DND-41 (cell line): ENCODE measurements around the gene ITGA1.

Source experiments
- ATAC-seq: fragments of 200-7000 bp; cut with Tn5 transposase; 3 replicates; pipeline ENCODE4 v1.9.1; 2021; ENCODE audit warnings: low read depth; ENCODE audit not compliant: insufficient read depth
- DNase-seq: peaks from one replicate; pipeline ENCODE4 v3.0.0-alpha.2; 2020
- H2AFZ ChIP-seq: 2 replicates; pipeline ENCODE4 v1.6.0; 2012; ENCODE audit warnings: low read depth, low read length
- H3K27ac ChIP-seq: 2 replicates; pipeline ENCODE4 v1.5.1; 2012; ENCODE audit warnings: low read length, inconsistent platforms
- H3K27me3 ChIP-seq: fragments of 200-600 bp; sonication (generic); 2 replicates; pipeline ENCODE4 v1.6.0; 2012; ENCODE audit warnings: low read length, mild to moderate bottlenecking, inconsistent platforms; ENCODE audit not compliant: insufficient read depth, poor library complexity
- H3K36me3 ChIP-seq: 2 replicates; pipeline ENCODE4 v1.5.1; 2012; ENCODE audit warnings: low read length, inconsistent platforms; ENCODE audit not compliant: insufficient read depth
- H3K4me1 ChIP-seq: 2 replicates; pipeline ENCODE4 v1.5.1; 2012; ENCODE audit warnings: mild to moderate bottlenecking, low read length; ENCODE audit not compliant: insufficient read depth
- H3K4me2 ChIP-seq: 2 replicates; pipeline ENCODE4 v1.6.0; 2012; ENCODE audit warnings: mild to moderate bottlenecking, moderate library complexity, low read length, inconsistent platforms; ENCODE audit not compliant: insufficient read depth
- H3K4me3 ChIP-seq, 2 experiments: fragments of 200-600 bp in 1 of 2; shearing (Covaris generic) in 1 of 2; 2 replicates each; pipeline ENCODE4 v1.5.1; 2012 to 2016; ENCODE audit warnings: inconsistent platforms in 2 of 2, low read length in 2 of 2, mild to moderate bottlenecking in 2 of 2, low read depth in 1 of 2, moderate library complexity in 1 of 2
- H3K79me2 ChIP-seq: 2 replicates; pipeline ENCODE4 v1.6.0; 2012; ENCODE audit warnings: low read length, inconsistent platforms; ENCODE audit not compliant: insufficient read depth
- H3K9ac ChIP-seq: 2 replicates; pipeline ENCODE4 v1.6.0; 2012; ENCODE audit warnings: low read depth, mild to moderate bottlenecking, inconsistent platforms, low read length, moderate library complexity
- H3K9me3 ChIP-seq: 2 replicates; pipeline ENCODE4 v1.5.1; 2012; ENCODE audit warnings: low read length, moderate library complexity, mild to moderate bottlenecking, inconsistent platforms; ENCODE audit not compliant: insufficient read depth, severe bottlenecking
- H4K20me1 ChIP-seq: 2 replicates; pipeline ENCODE4 v1.6.0; 2012; ENCODE audit warnings: low read length; ENCODE audit not compliant: insufficient read depth
- CTCF ChIP-seq: IDR thresholded peaks from 2 replicates; pipeline ENCODE4 v1.5.1; 2012; ENCODE audit warnings: borderline replicate concordance, low read length, moderate library complexity, mild to moderate bottlenecking; ENCODE audit not compliant: poor library complexity, severe bottlenecking; ENCODE audit errors: extremely low read depth
- EZH2 ChIP-seq: IDR thresholded peaks from 3 replicates; pipeline ENCODE4 v1.6.1; 2012; ENCODE audit warnings: borderline replicate concordance, low read depth, mild to moderate bottlenecking, moderate library complexity, low read length, inconsistent platforms; ENCODE audit not compliant: severe bottlenecking

Gene ITGA1

GRCh38 chr5:52895572-52896413 lies 108.1 kb downstream of the ITGA1 start:
- Histone ChIP-seq H4K20me1 (no peaks in the 10 kb centered on the region), H3K27ac (no peak overlapping the region), H3K9me3 (no peaks in the 10 kb centered on the region), H3K4me1 (no peaks in the 10 kb centered on the region), H3K4me2 (no peak overlapping the region), H3K36me3 (peaks cover 28% of the 10 kb centered on the region), H3K79me2 (no peaks in the 10 kb centered on the region), H3K9ac (no peak overlapping the region), H3K4me3 (no peak overlapping the region), H3K27me3 (no peaks in the 10 kb centered on the region), H2AFZ (no peak overlapping the region)
- no peak for TF ChIP-seq EZH2
- TF ChIP-seq CTCF = no peak
- no peak for DNase-seq
- ATAC-seq = no peak

GRCh38 chr5:52896534-52897237 lies 109.0 kb downstream of the ITGA1 start:
- H3K4me1 ChIP-seq = no peaks in the 10 kb centered on the region
- H3K4me3 ChIP-seq = no peak overlapping the region
- TF ChIP-seq EZH2 = no peak
- TF ChIP-seq CTCF = no peak
- no peak overlapping the region for H3K9ac ChIP-seq
- no peak overlapping the region for H2AFZ ChIP-seq
- H3K36me3 ChIP-seq = peaks cover 26% of the 10 kb centered on the region
- H3K9me3 ChIP-seq = no peaks in the 10 kb centered on the region
- DNase-seq (no peak), ATAC-seq (no peak)
- H4K20me1 ChIP-seq = no peaks in the 10 kb centered on the region
- H3K4me2 ChIP-seq = no peak overlapping the region
- H3K79me2 ChIP-seq = no peaks in the 10 kb centered on the region
- no peaks in the 10 kb centered on the region for H3K27me3 ChIP-seq
- H3K27ac ChIP-seq = no peak overlapping the region

- Histone ChIP-seq H3K27me3 (no peaks in the 10 kb centered on the region), H2AFZ (no peak overlapping the region), H3K4me3 (no peak overlapping the region), H3K79me2 (no peaks in the 10 kb centered on the region), H3K4me1 (no peaks in the 10 kb centered on the region), H3K27ac (no peak overlapping the region), H3K9ac (no peak overlapping the region), H3K9me3 (no peaks in the 10 kb centered on the region), H3K4me2 (no peak overlapping the region), H3K36me3 (peaks cover 26% of the 10 kb centered on the region), H4K20me1 (no peaks in the 10 kb centered on the region)
- ATAC-seq (no peak), DNase-seq (no peak)
- no peak for TF ChIP-seq CTCF
- no peak for TF ChIP-seq EZH2
Measured at GRCh38 chr5:52897238-52897614, 109.5 kb downstream of the ITGA1 start.
